ENCODE results near the gene KLHL12.

Gene KLHL12

DNA sequence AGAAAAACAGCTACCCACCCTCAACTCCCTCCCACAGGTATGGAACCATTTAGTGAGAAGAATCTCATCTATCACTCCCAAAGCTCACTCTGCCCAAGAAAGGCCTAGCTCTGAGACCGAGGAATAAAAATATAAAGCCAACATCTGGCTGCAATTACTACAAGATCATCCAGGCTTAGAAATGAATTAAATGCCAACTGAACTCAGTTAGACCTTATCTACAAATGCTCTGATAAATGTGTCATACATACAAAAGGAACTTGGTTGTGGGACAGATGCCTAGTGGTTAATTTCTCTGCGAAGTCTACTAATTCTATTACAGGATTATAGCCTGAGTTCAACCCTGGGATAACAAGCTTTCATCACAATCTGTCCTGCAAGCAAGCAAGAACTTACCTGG lies 24.4 kb upstream of the KLHL12 start (continued):
- TF ChIP-seq, protein P1, sequence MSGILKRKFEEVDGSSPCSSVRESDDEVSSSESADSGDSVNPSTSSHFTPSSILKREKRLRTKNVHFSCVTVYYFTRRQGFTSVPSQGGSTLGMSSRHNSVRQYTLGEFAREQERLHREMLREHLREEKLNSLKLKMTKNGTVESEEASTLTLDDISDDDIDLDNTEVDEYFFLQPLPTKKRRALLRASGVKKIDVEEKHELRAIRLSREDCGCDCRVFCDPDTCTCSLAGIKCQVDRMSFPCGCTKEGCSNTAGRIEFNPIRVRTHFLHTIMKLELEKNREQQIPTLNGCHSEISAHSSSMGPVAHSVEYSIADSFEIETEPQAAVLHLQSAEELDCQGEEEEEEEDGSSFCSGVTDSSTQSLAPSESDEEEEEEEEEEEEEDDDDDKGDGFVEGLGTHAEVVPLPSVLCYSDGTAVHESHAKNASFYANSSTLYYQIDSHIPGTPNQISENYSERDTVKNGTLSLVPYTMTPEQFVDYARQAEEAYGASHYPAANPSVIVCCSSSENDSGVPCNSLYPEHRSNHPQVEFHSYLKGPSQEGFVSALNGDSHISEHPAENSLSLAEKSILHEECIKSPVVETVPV (CRISPR knock-in tag; IDR thresholded peaks at IDR 0.05): no peak
- no peak for TF ChIP-seq GLIS3 (CRISPR knock-in tag; IDR thresholded peaks at IDR 0.05)

DNA sequence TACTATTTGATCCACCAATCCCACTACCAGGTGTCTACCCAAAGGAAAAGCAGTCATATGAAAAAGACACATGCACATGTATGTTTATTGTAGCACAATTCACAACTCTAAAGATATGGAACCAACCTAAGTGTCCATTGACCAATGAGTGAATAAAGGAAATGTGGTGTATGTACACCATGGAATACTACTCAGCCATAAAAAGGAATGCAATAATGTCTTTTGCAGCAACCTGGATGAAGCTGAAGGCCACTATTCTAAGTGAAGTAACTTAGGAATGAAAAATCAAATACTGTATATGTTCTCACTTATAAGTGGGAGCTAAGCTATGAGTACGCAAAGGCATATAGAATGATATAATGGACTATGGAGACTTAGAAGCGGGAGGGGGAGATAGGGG lies 18.4 kb upstream of the KLHL12 start:
- TF ChIP-seq GLIS3 (CRISPR knock-in tag; IDR thresholded peaks at IDR 0.05) (no peak), ISL1 (CRISPR knock-in tag; IDR thresholded peaks at IDR 0.05) (no peak)
- TF ChIP-seq, protein P2, sequence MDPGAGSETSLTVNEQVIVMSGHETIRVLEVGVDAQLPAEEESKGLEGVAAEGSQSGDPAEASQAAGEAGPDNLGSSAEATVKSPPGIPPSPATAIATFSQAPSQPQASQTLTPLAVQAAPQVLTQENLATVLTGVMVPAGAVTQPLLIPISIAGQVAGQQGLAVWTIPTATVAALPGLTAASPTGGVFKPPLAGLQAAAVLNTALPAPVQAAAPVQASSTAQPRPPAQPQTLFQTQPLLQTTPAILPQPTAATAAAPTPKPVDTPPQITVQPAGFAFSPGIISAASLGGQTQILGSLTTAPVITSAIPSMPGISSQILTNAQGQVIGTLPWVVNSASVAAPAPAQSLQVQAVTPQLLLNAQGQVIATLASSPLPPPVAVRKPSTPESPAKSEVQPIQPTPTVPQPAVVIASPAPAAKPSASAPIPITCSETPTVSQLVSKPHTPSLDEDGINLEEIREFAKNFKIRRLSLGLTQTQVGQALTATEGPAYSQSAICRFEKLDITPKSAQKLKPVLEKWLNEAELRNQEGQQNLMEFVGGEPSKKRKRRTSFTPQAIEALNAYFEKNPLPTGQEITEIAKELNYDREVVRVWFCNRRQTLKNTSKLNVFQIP (CRISPR knock-in tag; IDR thresholded peaks at IDR 0.05; ENCODE audit: borderline replicate concordance, low read depth): no peak
- ATAC-seq: no peak

DNA sequence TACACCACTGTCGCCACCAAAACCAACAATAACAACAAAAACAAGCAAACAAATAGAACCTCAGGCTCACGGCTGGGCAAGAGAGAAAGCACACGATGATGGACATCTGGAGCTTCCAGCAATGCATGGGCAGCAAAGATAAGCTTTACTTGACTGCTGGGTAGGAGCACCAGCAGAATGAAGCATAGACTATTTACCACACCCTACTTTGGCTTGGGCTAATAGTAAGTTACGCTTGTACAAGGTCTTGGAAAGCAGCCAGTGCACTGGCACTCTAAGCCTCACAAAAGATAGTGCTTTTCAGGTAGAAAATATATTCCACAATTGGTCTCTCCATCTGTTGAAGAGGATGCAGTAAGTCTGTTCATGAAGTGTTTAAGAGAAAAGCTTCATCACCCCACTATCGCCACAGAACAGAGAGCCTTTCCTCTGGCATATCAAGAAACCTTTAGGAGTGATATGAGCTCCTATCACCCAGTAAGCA lies 17.4 kb upstream of the KLHL12 start:
- TF ChIP-seq ZNF8 (CRISPR knock-in tag; IDR thresholded peaks at IDR 0.05): no peak
- no peak for TF ChIP-seq PPARA (CRISPR knock-in tag; IDR thresholded peaks at IDR 0.05; ENCODE audit: borderline replicate concordance)
- TF ChIP-seq GLIS3 (CRISPR knock-in tag; IDR thresholded peaks at IDR 0.05): no peak
- TF ChIP-seq TOX (CRISPR knock-in tag; IDR thresholded peaks at IDR 0.05; ENCODE audit: borderline replicate concordance): no peak
- TF ChIP-seq RARB (CRISPR knock-in tag; IDR thresholded peaks at IDR 0.05): no peak
- TF ChIP-seq, protein P3, sequence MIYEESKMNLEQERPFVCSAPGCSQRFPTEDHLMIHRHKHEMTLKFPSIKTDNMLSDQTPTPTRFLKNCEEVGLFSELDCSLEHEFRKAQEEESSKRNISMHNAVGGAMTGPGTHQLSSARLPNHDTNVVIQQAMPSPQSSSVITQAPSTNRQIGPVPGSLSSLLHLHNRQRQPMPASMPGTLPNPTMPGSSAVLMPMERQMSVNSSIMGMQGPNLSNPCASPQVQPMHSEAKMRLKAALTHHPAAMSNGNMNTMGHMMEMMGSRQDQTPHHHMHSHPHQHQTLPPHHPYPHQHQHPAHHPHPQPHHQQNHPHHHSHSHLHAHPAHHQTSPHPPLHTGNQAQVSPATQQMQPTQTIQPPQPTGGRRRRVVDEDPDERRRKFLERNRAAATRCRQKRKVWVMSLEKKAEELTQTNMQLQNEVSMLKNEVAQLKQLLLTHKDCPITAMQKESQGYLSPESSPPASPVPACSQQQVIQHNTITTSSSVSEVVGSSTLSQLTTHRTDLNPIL (CRISPR knock-in tag; IDR thresholded peaks at IDR 0.05; ENCODE audit: low read depth): no peak
- no peak for TF ChIP-seq CSDC2 (CRISPR knock-in tag; IDR thresholded peaks at IDR 0.05)
- TF ChIP-seq, protein P4, sequence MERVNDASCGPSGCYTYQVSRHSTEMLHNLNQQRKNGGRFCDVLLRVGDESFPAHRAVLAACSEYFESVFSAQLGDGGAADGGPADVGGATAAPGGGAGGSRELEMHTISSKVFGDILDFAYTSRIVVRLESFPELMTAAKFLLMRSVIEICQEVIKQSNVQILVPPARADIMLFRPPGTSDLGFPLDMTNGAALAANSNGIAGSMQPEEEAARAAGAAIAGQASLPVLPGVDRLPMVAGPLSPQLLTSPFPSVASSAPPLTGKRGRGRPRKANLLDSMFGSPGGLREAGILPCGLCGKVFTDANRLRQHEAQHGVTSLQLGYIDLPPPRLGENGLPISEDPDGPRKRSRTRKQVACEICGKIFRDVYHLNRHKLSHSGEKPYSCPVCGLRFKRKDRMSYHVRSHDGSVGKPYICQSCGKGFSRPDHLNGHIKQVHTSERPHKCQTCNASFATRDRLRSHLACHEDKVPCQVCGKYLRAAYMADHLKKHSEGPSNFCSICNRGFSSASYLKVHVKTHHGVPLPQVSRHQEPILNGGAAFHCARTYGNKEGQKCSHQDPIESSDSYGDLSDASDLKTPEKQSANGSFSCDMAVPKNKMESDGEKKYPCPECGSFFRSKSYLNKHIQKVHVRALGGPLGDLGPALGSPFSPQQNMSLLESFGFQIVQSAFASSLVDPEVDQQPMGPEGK (CRISPR knock-in tag; IDR thresholded peaks at IDR 0.05; ENCODE audit: borderline replicate concordance): no peak
- TF ChIP-seq ARNTL (CRISPR knock-in tag; IDR thresholded peaks at IDR 0.05; ENCODE audit: borderline replicate concordance, low read depth): no peak
- no peak for TF ChIP-seq ZNF70 (CRISPR knock-in tag; IDR thresholded peaks at IDR 0.05)
- TF ChIP-seq, protein P5, sequence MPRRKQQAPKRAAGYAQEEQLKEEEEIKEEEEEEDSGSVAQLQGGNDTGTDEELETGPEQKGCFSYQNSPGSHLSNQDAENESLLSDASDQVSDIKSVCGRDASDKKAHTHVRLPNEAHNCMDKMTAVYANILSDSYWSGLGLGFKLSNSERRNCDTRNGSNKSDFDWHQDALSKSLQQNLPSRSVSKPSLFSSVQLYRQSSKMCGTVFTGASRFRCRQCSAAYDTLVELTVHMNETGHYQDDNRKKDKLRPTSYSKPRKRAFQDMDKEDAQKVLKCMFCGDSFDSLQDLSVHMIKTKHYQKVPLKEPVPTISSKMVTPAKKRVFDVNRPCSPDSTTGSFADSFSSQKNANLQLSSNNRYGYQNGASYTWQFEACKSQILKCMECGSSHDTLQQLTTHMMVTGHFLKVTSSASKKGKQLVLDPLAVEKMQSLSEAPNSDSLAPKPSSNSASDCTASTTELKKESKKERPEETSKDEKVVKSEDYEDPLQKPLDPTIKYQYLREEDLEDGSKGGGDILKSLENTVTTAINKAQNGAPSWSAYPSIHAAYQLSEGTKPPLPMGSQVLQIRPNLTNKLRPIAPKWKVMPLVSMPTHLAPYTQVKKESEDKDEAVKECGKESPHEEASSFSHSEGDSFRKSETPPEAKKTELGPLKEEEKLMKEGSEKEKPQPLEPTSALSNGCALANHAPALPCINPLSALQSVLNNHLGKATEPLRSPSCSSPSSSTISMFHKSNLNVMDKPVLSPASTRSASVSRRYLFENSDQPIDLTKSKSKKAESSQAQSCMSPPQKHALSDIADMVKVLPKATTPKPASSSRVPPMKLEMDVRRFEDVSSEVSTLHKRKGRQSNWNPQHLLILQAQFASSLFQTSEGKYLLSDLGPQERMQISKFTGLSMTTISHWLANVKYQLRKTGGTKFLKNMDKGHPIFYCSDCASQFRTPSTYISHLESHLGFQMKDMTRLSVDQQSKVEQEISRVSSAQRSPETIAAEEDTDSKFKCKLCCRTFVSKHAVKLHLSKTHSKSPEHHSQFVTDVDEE (CRISPR knock-in tag; IDR thresholded peaks at IDR 0.05): no peak
- TF ChIP-seq, protein P2 (CRISPR knock-in tag; IDR thresholded peaks at IDR 0.05; ENCODE audit: borderline replicate concordance, low read depth): no peak
- TF ChIP-seq ESRRG (CRISPR knock-in tag; IDR thresholded peaks at IDR 0.05): no peak
- no peak for TF ChIP-seq BACH2 (CRISPR knock-in tag; IDR thresholded peaks at IDR 0.05; ENCODE audit: borderline replicate concordance)
- TF ChIP-seq, protein P1 (CRISPR knock-in tag; IDR thresholded peaks at IDR 0.05): no peak
- TF ChIP-seq TCF4 (CRISPR knock-in tag; IDR thresholded peaks at IDR 0.05; ENCODE audit: borderline replicate concordance): no peak
- no peak for TF ChIP-seq ISL1 (CRISPR knock-in tag; IDR thresholded peaks at IDR 0.05)
- no peak for TF ChIP-seq ZNF565 (CRISPR knock-in tag; conservative IDR thresholded peaks at IDR 0.05; ENCODE audit: low read depth)
- no peak for TF ChIP-seq SNAI2 (CRISPR knock-in tag; IDR thresholded peaks at IDR 0.05)
- no peak for ATAC-seq

Measured in SK-N-SH treated with all-trans-retinoic acid at 6 μM for 48 hours (cell line).